Tibial nerve (tissue), 4 donors: ENCODE measurements around the gene WNT7A. TPM values are rescaled to one million over a fixed set of nuclear protein-coding genes. Genes with fewer than 3 reads are reported as not detected.

Source experiments
- DNase-seq, 2 donors: peaks; one replicate each; pipeline ENCODE4 v3.0.0-alpha.2; 2019; ENCODE audit warnings: low spot score in 2 of 2
- H3K27ac ChIP-seq, 4 donors: fragments of 200-600 bp; sonication (generic) in 3 of 4; one replicate each; pipeline ENCODE4 v1.5.1; 2017 to 2019; ENCODE audit warnings: mild to moderate bottlenecking in 1 of 4
- H3K27me3 ChIP-seq, 2 donors: fragments of 200-600 bp; sonication (generic) in 1 of 2; one replicate each; pipeline versions ENCODE4 v1.5.1 to v1.6.0; 2017 to 2019
- H3K36me3 ChIP-seq, 3 donors: fragments of 200-600 bp; sonication (generic); one replicate each; pipeline ENCODE4 v1.5.1; 2018 to 2019
- H3K4me1 ChIP-seq, 4 donors: fragments of 200-600 bp; sonication (generic) in 3 of 4; one replicate each; pipeline ENCODE4 v1.5.1; 2017 to 2019
- H3K4me3 ChIP-seq, 4 donors: fragments of 200-600 bp; sonication (generic) in 3 of 4; one replicate each; pipeline ENCODE4 v1.5.1; 2017 to 2019; ENCODE audit warnings: mild to moderate bottlenecking in 1 of 4, moderate library complexity in 1 of 4
- H3K9me3 ChIP-seq, 4 donors: fragments of 200-600 bp; sonication (generic) in 3 of 4; one replicate each; pipeline ENCODE4 v1.5.1; 2017 to 2019
- EP300 ChIP-seq, 2 donors: sonication (generic); formaldehyde crosslinking; IDR thresholded peaks; one replicate each; pipeline ENCODE4 v1.6.1; 2017; ENCODE audit warnings: antibody characterized with exemption in 2 of 2, mild to moderate bottlenecking in 1 of 2
- POLR2A ChIP-seq, 2 donors: fragments of 450-650 bp; IDR thresholded peaks; one replicate each; pipeline ENCODE4 v1.6.1; 2017; ENCODE audit warnings: antibody characterized with exemption in 2 of 2, mild to moderate bottlenecking in 2 of 2, moderate library complexity in 2 of 2
- WGBS, 2 donors: methylation state at CpG; one replicate each; pipeline ENCODE4 v1.1.5; 2018; 5-methylcytosine and 5-hydroxymethylcytosine counted together
- total RNA-seq, 4 donors: library from RNA; depleted of rRNA; stranded (reverse); fragments of >200 nt; gene quantifications; one replicate each; pipeline ENCODE4 v1.1.0, GENCODE V29; 2016
- TF ChIP-seq, protein P1 (sequence below), 5 experiments: fragments of 200-600 bp in 3 of 5; fragments of 450-650 bp in 2 of 5; sonication (generic) in 3 of 5; IDR thresholded peaks; one replicate each; pipeline ENCODE4 v1.5.1; 2016 to 2019; ENCODE audit warnings: antibody characterized with exemption in 5 of 5, mild to moderate bottlenecking in 3 of 5, moderate library complexity in 2 of 5

WNT7A gene
- total RNA-seq, 4 donors from 2014 or later = 0.21 TPM; not detected in 3

DNA sequence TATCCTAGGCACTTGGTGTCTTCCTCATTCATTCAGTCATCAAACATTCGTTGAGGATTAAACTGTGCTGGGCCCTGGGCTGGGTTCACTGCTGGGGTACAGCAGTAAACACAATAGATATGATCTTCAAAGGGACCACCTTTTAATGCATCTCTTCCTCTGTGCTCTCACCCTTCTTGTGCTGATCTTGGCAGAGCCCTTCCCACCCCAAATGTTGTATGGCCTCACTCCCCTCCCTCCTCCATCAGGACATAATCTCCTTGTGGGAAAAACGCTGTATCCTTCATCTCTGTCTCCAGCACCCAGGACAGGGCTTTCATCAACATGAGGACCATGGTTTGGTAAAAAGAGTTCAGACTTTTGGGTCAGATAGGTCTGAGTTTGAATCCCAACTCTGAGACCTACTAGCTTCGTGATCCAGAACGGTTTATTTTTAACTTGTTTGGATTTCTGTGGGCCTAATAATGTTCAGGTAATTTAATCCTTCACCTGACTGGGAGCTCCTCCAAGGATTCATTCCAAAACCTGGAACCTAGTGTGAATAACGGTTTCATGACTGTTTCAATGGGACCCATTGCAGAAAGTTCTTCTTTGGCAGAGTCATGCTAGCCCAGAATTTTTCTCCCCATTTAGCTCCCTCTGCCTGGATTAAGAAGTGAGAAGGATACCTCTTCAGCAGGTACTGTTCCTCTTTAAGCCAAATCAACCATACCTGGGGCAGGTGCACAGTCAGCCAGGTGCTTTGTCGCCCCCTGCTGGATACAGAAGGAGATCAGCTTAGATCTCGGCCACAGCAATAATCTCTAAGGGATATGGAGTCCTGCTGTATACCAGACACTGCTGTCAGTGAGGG, 5.2 kb upstream of the WNT7A start:
- no peak for DNase-seq
- Histone ChIP-seq H3K4me3 (no peak overlapping the region), H3K9me3 (peaks cover 0 to 4% (median 0%) of the 10 kb centered on the region in 4 donors), H3K27me3 (peaks cover 0 to 34% of the 10 kb centered on the region in 2 donors), H3K4me1 (peaks cover 0 to 7% (median 2%) of the 10 kb centered on the region in 4 donors), H3K27ac (no peak overlapping the region), H3K36me3 (no peaks in the 10 kb centered on the region)
- WGBS, 2 donors = 31 to 32% methylated on average over 7 of the region's 7 CpGs
- TF ChIP-seq, protein P1, sequence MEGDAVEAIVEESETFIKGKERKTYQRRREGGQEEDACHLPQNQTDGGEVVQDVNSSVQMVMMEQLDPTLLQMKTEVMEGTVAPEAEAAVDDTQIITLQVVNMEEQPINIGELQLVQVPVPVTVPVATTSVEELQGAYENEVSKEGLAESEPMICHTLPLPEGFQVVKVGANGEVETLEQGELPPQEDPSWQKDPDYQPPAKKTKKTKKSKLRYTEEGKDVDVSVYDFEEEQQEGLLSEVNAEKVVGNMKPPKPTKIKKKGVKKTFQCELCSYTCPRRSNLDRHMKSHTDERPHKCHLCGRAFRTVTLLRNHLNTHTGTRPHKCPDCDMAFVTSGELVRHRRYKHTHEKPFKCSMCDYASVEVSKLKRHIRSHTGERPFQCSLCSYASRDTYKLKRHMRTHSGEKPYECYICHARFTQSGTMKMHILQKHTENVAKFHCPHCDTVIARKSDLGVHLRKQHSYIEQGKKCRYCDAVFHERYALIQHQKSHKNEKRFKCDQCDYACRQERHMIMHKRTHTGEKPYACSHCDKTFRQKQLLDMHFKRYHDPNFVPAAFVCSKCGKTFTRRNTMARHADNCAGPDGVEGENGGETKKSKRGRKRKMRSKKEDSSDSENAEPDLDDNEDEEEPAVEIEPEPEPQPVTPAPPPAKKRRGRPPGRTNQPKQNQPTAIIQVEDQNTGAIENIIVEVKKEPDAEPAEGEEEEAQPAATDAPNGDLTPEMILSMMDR (IDR thresholded peaks at IDR 0.05) = peak in 2 of 5 experiments; percentile 23 to 35
- TF ChIP-seq EP300 (IDR thresholded peaks at IDR 0.05) = no peak

DNA sequence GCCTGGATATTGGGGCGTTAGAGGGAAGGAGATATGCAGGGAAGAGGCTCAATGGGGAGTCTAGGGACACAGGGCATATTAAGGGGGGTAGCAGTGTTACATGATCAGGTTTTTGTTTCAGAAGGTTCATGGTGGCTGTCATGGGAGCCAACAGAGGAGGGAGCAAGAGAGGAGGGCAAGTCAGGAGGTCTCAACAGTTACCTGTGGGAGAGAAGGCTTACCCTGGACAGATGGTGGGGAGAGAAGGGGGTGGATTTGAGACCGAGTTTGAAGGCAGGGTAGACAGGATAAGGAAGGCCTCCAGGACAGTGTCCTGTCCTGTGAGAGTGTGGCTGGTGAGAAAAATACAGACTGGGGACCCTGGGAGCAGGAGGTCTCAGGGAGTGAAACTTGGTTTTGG, 3.8 kb upstream of the WNT7A start:
- Histone ChIP-seq H3K9me3 (peaks cover 0 to 4% (median 0%) of the 10 kb centered on the region in 4 donors), H3K36me3 (no peaks in the 10 kb centered on the region), H3K4me1 (peaks cover 0 to 21% (median 5%) of the 10 kb centered on the region in 4 donors), H3K27me3 (peaks cover 0 to 45% of the 10 kb centered on the region in 2 donors), H3K4me3 (no peak overlapping the region), H3K27ac (no peak overlapping the region)
- DNase-seq = no peak
- TF ChIP-seq POLR2A (IDR thresholded peaks at IDR 0.05) (no peak), EP300 (IDR thresholded peaks at IDR 0.05) (no peak)
- TF ChIP-seq, protein P1 (IDR thresholded peaks at IDR 0.05) = no peak
- WGBS, 2 donors = 53 to 64% methylated on average over 2 of the region's 2 CpGs

DNA sequence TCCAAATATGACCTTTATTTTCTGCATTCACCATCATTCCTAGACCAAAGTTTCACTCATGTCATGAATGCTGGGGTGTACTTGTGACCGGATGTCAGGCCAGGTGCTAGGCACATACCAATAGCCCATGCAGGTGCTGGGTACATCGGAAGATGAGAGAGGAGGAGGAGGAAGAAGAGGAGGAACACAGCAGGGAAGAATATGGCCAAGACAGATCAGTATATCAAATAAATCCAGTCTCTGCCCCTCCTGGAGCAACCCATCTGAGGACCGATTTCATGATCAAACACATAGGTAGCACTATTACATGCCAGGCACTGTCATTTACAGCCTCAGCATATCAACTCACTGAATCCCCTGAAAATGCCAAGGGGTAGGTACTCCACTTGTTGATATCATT, 3.0 kb upstream of the WNT7A start:
- peaks cover 0 to 28% (median 7%) of the 10 kb centered on the region in 4 donors for H3K4me1 ChIP-seq
- no peak overlapping the region for H3K4me3 ChIP-seq
- WGBS, 2 donors = 89% methylated on average over 3 of the region's 3 CpGs
- DNase-seq = no peak
- H3K27ac ChIP-seq = no peak overlapping the region
- H3K9me3 ChIP-seq = peaks cover 0 to 4% (median 0%) of the 10 kb centered on the region in 4 donors
- TF ChIP-seq, protein P1 (IDR thresholded peaks at IDR 0.05) = no peak
- TF ChIP-seq EP300 (IDR thresholded peaks at IDR 0.05) (no peak), POLR2A (IDR thresholded peaks at IDR 0.05) (no peak)
- peaks cover 0 to 53% of the 10 kb centered on the region in 2 donors for H3K27me3 ChIP-seq
- no peaks in the 10 kb centered on the region for H3K36me3 ChIP-seq

DNA sequence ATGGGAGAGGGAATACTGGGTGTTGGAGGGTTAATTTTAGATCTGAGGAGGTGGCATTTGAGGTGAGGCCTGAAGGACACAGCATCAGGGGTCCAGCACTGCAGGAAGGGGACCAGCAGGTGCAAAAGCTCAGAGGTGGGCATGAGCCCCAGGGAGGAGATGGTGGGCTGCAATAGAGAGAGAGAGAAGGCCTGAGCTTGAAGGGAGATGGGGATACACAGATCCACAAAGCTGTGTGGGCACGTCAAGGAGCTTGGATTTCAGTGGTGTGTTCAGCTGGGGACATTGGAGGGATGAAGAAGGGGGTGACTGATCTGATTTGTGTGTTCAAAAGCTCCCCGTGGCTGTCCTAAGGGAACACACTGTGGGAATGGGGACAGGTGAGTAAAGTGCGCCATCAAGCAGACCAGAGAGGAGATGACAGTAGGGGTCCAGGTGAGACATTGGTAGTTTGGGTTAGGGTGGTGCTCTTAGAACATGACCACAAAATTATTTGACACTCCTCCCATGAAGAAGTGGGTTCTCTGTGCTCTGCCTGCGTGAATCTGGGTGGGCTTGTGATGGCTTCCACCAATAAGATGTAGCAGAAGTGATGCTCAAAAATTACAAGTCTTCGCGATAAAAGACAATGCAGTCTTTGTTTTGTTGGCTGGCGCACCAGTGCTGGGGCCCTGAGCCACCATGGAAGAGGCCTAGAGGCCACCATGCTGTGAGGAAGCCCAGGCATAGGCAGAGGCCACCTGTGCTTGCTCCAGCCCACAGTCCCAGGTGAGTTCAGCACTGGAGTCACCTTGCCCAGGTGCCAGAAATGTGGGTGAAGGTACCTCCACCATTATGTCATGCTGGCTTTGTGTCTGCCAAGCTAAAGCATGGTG, 1.9 kb upstream of the WNT7A start:
- no peak for DNase-seq
- Histone ChIP-seq H3K9me3 (peaks cover 0 to 4% (median 0%) of the 10 kb centered on the region in 4 donors), H3K4me1 (peaks cover 0 to 28% (median 7%) of the 10 kb centered on the region in 4 donors), H3K27me3 (peaks cover 0 to 64% of the 10 kb centered on the region in 2 donors), H3K4me3 (no peak overlapping the region), H3K36me3 (no peaks in the 10 kb centered on the region), H3K27ac (no peak overlapping the region)
- TF ChIP-seq EP300 (IDR thresholded peaks at IDR 0.05) (no peak), POLR2A (IDR thresholded peaks at IDR 0.05) (no peak)
- TF ChIP-seq, protein P1 (IDR thresholded peaks at IDR 0.05) = no peak
- WGBS, 2 donors = 64 to 80% methylated on average over 7 of the region's 7 CpGs
